Tibial nerve (tissue), 4 donors: Measurements from ENCODE around the gene RGPD4.
A peak's percentile ranks its signal among the peaks of the same experiment; 100 is the strongest.

ENCODE experiments used
- EP300 ChIP-seq, 2 donors: sonication (generic); formaldehyde crosslinking; IDR thresholded peaks; one replicate each; pipeline ENCODE4 v1.6.1; 2017; ENCODE audit warnings: antibody characterized with exemption in 2 of 2, mild to moderate bottlenecking in 1 of 2
- POLR2A ChIP-seq, 2 donors: fragments of 450-650 bp; IDR thresholded peaks; one replicate each; pipeline ENCODE4 v1.6.1; 2017; ENCODE audit warnings: antibody characterized with exemption in 2 of 2, mild to moderate bottlenecking in 2 of 2, moderate library complexity in 2 of 2
- TF ChIP-seq, protein P1 (sequence below), 5 experiments: fragments of 200-600 bp in 3 of 5; fragments of 450-650 bp in 2 of 5; sonication (generic) in 3 of 5; IDR thresholded peaks; one replicate each; pipeline ENCODE4 v1.5.1; 2016 to 2019; ENCODE audit warnings: antibody characterized with exemption in 5 of 5, mild to moderate bottlenecking in 3 of 5, moderate library complexity in 2 of 5

DNA sequence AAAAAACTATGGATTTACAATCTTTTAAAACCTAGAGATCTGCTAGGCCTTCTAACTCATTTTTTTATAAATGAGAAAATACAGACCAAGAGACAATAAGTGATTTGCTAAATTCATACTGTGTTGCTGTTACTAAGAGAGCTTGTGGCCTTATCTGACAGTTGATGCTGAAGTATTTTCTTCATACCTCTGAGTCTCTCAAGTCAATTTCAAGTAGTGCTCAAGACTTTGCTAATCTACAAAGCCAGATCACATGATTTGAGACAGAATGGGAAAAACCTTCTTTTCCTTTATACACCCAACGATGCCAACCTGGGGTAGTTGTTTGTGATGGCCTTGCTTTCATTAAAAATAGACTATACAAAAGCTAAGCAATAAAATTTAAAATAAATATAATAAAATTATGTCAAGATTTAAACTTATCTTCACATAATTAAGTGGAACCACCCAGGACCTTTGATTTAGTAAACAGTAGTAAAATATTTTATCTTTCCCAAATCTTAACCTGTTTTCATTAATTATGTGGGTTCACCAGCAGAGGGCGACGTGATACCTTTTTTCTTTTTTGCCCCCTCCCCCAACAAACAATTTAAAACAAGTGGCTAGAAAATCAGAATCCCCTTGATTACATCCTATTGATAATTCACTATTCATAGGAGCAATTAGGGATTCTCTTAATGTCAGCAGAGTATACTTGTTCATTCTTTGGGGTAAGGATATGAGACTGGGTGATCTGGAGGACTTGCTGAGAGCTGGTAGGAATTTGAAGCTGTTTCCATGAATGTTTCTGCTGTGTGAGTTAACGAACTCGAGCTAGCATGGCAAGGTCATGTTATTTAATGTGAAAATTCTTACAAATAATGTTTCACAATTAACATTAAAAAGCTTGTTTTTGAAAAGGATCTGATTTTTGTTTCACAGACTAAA is 110.0 kb downstream of the RGPD4 start:
- TF ChIP-seq, protein P1, sequence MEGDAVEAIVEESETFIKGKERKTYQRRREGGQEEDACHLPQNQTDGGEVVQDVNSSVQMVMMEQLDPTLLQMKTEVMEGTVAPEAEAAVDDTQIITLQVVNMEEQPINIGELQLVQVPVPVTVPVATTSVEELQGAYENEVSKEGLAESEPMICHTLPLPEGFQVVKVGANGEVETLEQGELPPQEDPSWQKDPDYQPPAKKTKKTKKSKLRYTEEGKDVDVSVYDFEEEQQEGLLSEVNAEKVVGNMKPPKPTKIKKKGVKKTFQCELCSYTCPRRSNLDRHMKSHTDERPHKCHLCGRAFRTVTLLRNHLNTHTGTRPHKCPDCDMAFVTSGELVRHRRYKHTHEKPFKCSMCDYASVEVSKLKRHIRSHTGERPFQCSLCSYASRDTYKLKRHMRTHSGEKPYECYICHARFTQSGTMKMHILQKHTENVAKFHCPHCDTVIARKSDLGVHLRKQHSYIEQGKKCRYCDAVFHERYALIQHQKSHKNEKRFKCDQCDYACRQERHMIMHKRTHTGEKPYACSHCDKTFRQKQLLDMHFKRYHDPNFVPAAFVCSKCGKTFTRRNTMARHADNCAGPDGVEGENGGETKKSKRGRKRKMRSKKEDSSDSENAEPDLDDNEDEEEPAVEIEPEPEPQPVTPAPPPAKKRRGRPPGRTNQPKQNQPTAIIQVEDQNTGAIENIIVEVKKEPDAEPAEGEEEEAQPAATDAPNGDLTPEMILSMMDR (IDR thresholded peaks at IDR 0.05) = peak in 3 of 5 experiments; percentile 13 to 51 (median 26)
- no peak for TF ChIP-seq EP300 (IDR thresholded peaks at IDR 0.05)
- no peak for TF ChIP-seq POLR2A (IDR thresholded peaks at IDR 0.05)
